ENCODE data around the gene PCLO. TPM values are rescaled to one million over a fixed set of nuclear protein-coding genes. Genes with fewer than 3 reads are reported as not detected.

Gene PCLO
- total RNA-seq, 4 donors from 2014 or later: 1.4 to 5.8 (median 4.2) TPM

DNA sequence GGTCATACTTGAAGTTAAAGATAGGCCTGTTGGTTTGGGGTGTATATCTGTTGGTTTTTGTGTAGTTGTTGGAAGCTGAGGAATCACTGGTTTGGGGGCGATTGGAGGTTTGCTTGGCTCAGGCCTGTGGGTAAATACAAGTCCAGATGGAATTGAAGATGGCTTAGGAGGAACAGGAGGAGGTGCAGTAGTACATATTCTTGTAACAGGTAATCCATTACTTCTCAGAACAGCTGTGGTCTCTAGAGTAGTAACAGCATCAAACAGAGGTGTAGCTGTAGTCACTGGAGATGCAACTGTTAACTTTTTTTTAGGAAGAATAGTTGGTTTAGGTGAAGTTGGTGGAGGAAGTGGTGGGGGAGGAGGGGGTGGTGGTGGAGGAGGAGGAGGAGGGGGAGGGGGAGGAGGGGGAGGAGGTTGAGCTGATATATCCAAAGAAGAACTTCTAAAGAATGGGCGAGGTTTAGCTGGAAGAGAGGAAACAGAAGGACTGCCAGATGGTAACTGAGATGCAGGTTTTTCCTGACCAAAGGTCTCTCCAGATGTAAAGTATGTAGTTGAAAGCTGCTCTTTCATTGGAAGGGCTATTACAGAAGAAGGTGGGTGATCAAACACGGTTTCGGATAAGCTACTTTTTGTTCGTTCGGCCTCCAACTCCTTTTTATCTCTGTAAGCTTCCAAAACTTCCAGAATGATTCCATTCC is 209.2 kb downstream of the PCLO start:
- TF ChIP-seq, protein P1, sequence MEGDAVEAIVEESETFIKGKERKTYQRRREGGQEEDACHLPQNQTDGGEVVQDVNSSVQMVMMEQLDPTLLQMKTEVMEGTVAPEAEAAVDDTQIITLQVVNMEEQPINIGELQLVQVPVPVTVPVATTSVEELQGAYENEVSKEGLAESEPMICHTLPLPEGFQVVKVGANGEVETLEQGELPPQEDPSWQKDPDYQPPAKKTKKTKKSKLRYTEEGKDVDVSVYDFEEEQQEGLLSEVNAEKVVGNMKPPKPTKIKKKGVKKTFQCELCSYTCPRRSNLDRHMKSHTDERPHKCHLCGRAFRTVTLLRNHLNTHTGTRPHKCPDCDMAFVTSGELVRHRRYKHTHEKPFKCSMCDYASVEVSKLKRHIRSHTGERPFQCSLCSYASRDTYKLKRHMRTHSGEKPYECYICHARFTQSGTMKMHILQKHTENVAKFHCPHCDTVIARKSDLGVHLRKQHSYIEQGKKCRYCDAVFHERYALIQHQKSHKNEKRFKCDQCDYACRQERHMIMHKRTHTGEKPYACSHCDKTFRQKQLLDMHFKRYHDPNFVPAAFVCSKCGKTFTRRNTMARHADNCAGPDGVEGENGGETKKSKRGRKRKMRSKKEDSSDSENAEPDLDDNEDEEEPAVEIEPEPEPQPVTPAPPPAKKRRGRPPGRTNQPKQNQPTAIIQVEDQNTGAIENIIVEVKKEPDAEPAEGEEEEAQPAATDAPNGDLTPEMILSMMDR (IDR thresholded peaks at IDR 0.05): no peak
- TF ChIP-seq POLR2A (IDR thresholded peaks at IDR 0.05): no peak
- DNase-seq (ENCODE audit: low spot score in 2 of 2): no peak
- intact Hi-C loops (cut with DNase I; ENCODE audit: low total_unique reads): no loop called here
- WGBS, 2 donors: 88 to 92% methylated on average over 6 of the region's 6 CpGs
- no peak overlapping the region for H3K4me3 ChIP-seq (ENCODE audit: low read depth, poor library complexity, severe bottlenecking)

DNA sequence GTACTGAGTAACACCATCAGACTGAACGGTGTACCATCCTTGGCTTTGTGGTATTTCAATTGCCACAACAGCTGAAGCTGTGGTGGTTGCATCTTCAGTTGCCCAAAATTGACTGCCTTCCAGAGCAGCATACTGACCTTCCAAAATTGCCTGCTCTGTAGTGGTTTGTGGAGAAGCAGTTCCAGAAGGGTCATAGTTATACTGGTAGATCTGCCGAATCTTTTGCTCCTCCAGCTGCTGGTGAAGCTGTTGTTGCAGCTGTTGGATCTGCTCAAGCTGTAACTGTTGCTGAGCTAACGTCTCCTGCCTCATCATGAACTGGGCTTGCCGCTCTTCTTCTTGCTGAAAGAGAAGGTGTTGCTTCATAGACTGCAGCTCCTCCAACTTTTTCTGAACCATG is 212.2 kb downstream of the PCLO start:
- DNase-seq (ENCODE audit: low spot score in 2 of 2): no peak
- TF ChIP-seq, protein P1 (IDR thresholded peaks at IDR 0.05): no peak
- no peak for TF ChIP-seq POLR2A (IDR thresholded peaks at IDR 0.05)
- H3K4me3 ChIP-seq (ENCODE audit: low read depth, poor library complexity, severe bottlenecking): no peak overlapping the region
- 86 to 92% methylated on average over 4 of the region's 4 CpGs for WGBS, 2 donors
- intact Hi-C loops (cut with DNase I; ENCODE audit: low total_unique reads): no loop called here

DNA sequence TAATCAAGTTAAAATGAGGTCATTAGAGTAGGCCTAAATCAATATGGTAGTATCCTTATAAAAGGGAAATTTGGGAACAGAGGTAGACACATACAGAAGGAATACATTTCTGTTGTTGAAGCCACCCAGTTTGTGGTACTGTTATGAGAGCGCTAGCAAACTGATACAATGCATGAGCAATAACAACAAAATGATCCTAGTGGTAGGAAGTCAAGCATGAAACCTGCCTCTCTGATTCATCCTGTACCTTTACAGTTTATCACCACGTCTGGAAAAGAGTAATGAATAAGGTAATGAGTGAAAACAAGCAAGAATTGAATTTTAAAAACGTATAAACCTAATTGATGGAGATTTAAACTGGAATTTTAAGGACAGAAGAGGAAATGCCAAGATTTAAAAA is 217.2 kb downstream of the PCLO start:
- intact Hi-C loops (cut with DNase I; ENCODE audit: low total_unique reads): no loop called here

DNA sequence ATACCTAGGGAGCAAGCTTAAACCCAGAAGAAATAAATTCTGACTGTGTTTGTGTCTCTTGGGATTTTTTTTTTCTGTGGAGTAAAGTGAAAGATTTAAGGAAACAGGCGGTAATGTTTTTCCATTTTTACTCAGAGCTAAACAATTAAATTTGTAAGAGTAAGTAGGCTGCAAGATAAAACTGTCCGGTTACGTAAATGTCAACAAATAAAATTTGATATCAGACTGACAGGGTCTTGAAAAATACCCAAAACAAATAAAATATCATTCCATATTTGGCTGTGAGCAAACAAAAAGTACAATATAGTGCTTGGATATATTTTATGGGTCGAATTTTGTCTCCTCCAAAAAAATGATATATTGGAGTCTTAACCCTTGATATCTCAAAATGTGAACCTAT is 217.6 kb downstream of the PCLO start:
- H3K4me3 ChIP-seq (ENCODE audit: low read depth, poor library complexity, severe bottlenecking): no peak overlapping the region
- DNase-seq (ENCODE audit: low spot score in 2 of 2): no peak
- WGBS, 2 donors: 76 to 77% methylated on average over 4 of the region's 4 CpGs
- intact Hi-C loops (cut with DNase I; ENCODE audit: low total_unique reads): no loop called here
- no peak for TF ChIP-seq POLR2A (IDR thresholded peaks at IDR 0.05)
- TF ChIP-seq, protein P1 (IDR thresholded peaks at IDR 0.05): no peak

More for the DNA sequence above, 217.2 kb downstream of the PCLO start:
- TF ChIP-seq POLR2A (IDR thresholded peaks at IDR 0.05): no peak
- TF ChIP-seq, protein P1 (IDR thresholded peaks at IDR 0.05): no peak
- DNase-seq (ENCODE audit: low spot score in 2 of 2): no peak
- WGBS, 2 donors: 72 to 74% methylated on average over 3 of the region's 3 CpGs
- no peak overlapping the region for H3K4me3 ChIP-seq (ENCODE audit: low read depth, poor library complexity, severe bottlenecking)

DNA sequence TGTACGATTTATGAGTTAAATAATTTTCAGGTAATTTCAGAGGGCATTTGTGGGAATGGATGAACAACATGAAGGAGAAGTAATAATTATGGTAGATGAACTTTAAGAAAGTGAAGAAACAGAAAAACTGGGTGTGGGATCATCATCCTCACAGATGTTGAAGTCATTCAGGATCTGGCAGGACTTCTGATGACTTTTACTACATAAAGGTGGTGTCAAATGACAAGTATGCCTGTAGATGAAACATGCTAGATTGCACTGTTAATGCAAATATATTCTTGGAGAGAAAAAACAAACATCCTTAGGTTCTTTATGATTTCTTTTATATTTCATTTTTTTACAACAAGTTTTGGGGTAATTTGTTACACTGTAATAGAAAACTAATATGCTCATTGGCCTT is 230.2 kb downstream of the PCLO start:
- intact Hi-C loops (cut with DNase I; ENCODE audit: low total_unique reads): no loop called here
- 80 to 88% methylated on average over 1 of the region's 1 CpG for WGBS, 2 donors
- no peak overlapping the region for H3K4me3 ChIP-seq (ENCODE audit: low read depth, poor library complexity, severe bottlenecking)
- no peak for DNase-seq (ENCODE audit: low spot score in 2 of 2)
- TF ChIP-seq POLR2A (IDR thresholded peaks at IDR 0.05): no peak
- TF ChIP-seq, protein P1 (IDR thresholded peaks at IDR 0.05): no peak

DNA sequence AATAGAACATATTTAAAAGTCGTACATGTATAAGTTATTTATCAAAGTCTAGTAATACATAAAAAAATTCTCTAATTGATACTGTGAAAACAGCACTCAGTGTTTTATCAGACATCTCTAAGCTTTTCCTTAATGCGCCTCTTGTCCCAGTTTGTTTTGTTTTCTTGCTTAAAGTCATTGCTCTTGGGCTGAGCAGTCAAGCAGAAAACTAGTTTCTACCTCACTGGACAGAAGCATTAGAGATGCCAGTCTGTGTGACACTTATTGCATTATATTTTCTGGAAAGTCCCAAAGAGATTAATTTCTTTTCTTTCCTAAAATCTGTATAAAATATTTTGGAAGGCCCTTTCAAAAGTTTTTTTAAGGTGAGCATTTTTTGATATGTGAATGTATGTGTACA is 236.2 kb downstream of the PCLO start:
- WGBS, 2 donors: 87 to 89% methylated on average over 2 of the region's 2 CpGs
- DNase-seq (ENCODE audit: low spot score in 2 of 2): no peak
- H3K4me3 ChIP-seq (ENCODE audit: low read depth, poor library complexity, severe bottlenecking): no peak overlapping the region
- intact Hi-C loops (cut with DNase I; ENCODE audit: low total_unique reads): no loop called here
- no peak for TF ChIP-seq POLR2A (IDR thresholded peaks at IDR 0.05)
- TF ChIP-seq, protein P1 (IDR thresholded peaks at IDR 0.05): no peak
